ENCODE data around the gene KRT75. TPM values are rescaled to one million over a fixed set of nuclear protein-coding genes. Genes with fewer than 3 reads are reported as not detected.

The KRT75 gene
- total and polyA plus RNA-seq, 3 donors from 2014 or later, result 0.19 TPM; not detected in 2

GRCh38 chr12:52385226-52385702 lies 48.9 kb downstream of the KRT75 start, which contains the start of gene KRT84:
Gene KRT84 (minus strand): TSS chr12:52385652. CDS start chr12:52385585, 67 bp downstream.
- no peaks in the 10 kb centered on the region for H3K4me1 ChIP-seq
- H3K9me3 ChIP-seq, result no peaks in the 10 kb centered on the region
- H3K27ac ChIP-seq, result no peak within 1 kb of the TSS
- 95 to 100% methylated on average over 8 to 11 of the region's 11 CpGs for WGBS, 2 donors
- intact Hi-C loops (cut with DNase I; ENCODE audit: low total_unique reads), result no loop called here
- H3K27me3 ChIP-seq, result no peaks in the 10 kb centered on the region
- no peak for DNase-seq
- H3K36me3 ChIP-seq (ENCODE audit: low read depth, missing control alignments), result no peaks in the 10 kb centered on the region
- H3K4me3 ChIP-seq, result no peak within 1 kb of the TSS
- TF ChIP-seq POLR2A (IDR thresholded peaks at IDR 0.05), result no peak
- TF ChIP-seq CTCF (IDR thresholded peaks at IDR 0.05), result no peak

- no peak for DNase-seq
- Histone ChIP-seq H3K9me3 (no peaks in the 10 kb centered on the region), H3K27me3 (no peaks in the 10 kb centered on the region), H3K4me3 (no peak overlapping the region), H3K4me1 (no peaks in the 10 kb centered on the region), H3K36me3 (ENCODE audit: low read depth, missing control alignments) (no peaks in the 10 kb centered on the region), H3K27ac (no peak overlapping the region)
- TF ChIP-seq POLR2A (IDR thresholded peaks at IDR 0.05) (no peak), CTCF (IDR thresholded peaks at IDR 0.05) (no peak)
- 93 to 100% methylated on average over 2 to 3 of the region's 3 CpGs for WGBS, 2 donors
- intact Hi-C loops (cut with DNase I; ENCODE audit: low total_unique reads), result no loop called here
Observed at GRCh38 chr12:52383331-52383730, 50.8 kb downstream of the KRT75 start.

- no peak for TF ChIP-seq CTCF (IDR thresholded peaks at IDR 0.05)
- no peak for TF ChIP-seq POLR2A (IDR thresholded peaks at IDR 0.05)
- H3K9me3 ChIP-seq, result no peaks in the 10 kb centered on the region
- H3K4me1 ChIP-seq, result no peaks in the 10 kb centered on the region
- 92 to 96% methylated on average over 2 of the region's 2 CpGs for WGBS, 2 donors
- no peaks in the 10 kb centered on the region for H3K36me3 ChIP-seq (ENCODE audit: low read depth, missing control alignments)
- H3K4me3 ChIP-seq, result no peak overlapping the region
- intact Hi-C loops (cut with DNase I; ENCODE audit: low total_unique reads), result no loop called here
- no peaks in the 10 kb centered on the region for H3K27me3 ChIP-seq
- H3K27ac ChIP-seq, result no peak overlapping the region
- no peak for DNase-seq
Observed at GRCh38 chr12:52382854-52383253, 51.3 kb downstream of the KRT75 start.

GRCh38 chr12:52381206-52381605 lies 53.0 kb downstream of the KRT75 start:
- H3K36me3 ChIP-seq (ENCODE audit: low read depth, missing control alignments), result no peaks in the 10 kb centered on the region
- no peaks in the 10 kb centered on the region for H3K9me3 ChIP-seq
- 90 to 93% methylated on average over 7 to 8 of the region's 8 CpGs for WGBS, 2 donors
- no peaks in the 10 kb centered on the region for H3K4me1 ChIP-seq
- TF ChIP-seq POLR2A (IDR thresholded peaks at IDR 0.05), result no peak
- TF ChIP-seq CTCF (IDR thresholded peaks at IDR 0.05), result no peak
- no peaks in the 10 kb centered on the region for H3K27me3 ChIP-seq
- H3K27ac ChIP-seq, result no peak overlapping the region
- no peak overlapping the region for H3K4me3 ChIP-seq
- intact Hi-C loops (cut with DNase I; ENCODE audit: low total_unique reads), result no loop called here
- no peak for DNase-seq

GRCh38 chr12:52380271-52380694 lies 53.9 kb downstream of the KRT75 start:
- 44 to 79% methylated on average over 8 to 15 of the region's 15 CpGs for WGBS, 2 donors
- intact Hi-C loops (cut with DNase I; ENCODE audit: low total_unique reads), result no loop called here
- no peak overlapping the region for H3K27ac ChIP-seq
- H3K27me3 ChIP-seq, result no peaks in the 10 kb centered on the region
- H3K36me3 ChIP-seq (ENCODE audit: low read depth, missing control alignments), result no peaks in the 10 kb centered on the region
- TF ChIP-seq CTCF (IDR thresholded peaks at IDR 0.05) (peak in 1 of 3 experiments; percentile 24), POLR2A (IDR thresholded peaks at IDR 0.05) (no peak)
- no peaks in the 10 kb centered on the region for H3K9me3 ChIP-seq
- peak; percentile 48 for DNase-seq
- H3K4me3 ChIP-seq, result no peak overlapping the region
- H3K4me1 ChIP-seq, result no peaks in the 10 kb centered on the region

All from testis (tissue), 3 donors.